H1 (cell line): Measurements from ENCODE around the gene TRIM50. TPM values are rescaled to one million over a fixed set of nuclear protein-coding genes. Genes with fewer than 3 reads are reported as not detected.

Experiments
- RFX5 ChIP-seq: IDR thresholded peaks from 2 replicates; pipeline ENCODE4 v1.6.1; 2011; ENCODE audit warnings: low read depth, low read length, improper control_type of control experiment, borderline replicate concordance
- SRF ChIP-seq: IDR thresholded peaks from 2 replicates; pipeline ENCODE4 v1.6.1; 2011; ENCODE audit warnings: mild to moderate bottlenecking, low read depth, low read length, moderate library complexity
- polyA plus RNA-seq, 7 experiments: library from polyadenylated mRNA; depleted of rRNA in 3 of 7; stranded (reverse) in 5 of 7; unstranded in 2 of 7; fragments of >200 nt in 5 of 7; fragments of 200-250 nt in 2 of 7; gene quantifications; 1 replicate in 5 of 7; 2 replicates in 1 of 7; 4 replicates in 1 of 7; pipeline versions ENCODE4 v1.2.1 to v1.2.3, GENCODE V29; 2011 to 2013; ENCODE audit warnings: missing spikeins in 2 of 7, mixed read lengths in 2 of 7
- total RNA-seq: library from RNA; stranded (reverse); fragmentation: NEBNext Ultra II Directional; extraction: Animal tissue kit (Norgen Biotek cat#: 25700); gene quantifications from 2 replicates; pipeline ENCODE4 v1.2.1, GENCODE V29; 2021

TRIM50 gene
- total and polyA plus RNA-seq, 2 of the 8 experiments (the other 6 are each of a cell fraction or from before 2014, with no cell fraction given) = 0.12 TPM; not detected in 1

DNA sequence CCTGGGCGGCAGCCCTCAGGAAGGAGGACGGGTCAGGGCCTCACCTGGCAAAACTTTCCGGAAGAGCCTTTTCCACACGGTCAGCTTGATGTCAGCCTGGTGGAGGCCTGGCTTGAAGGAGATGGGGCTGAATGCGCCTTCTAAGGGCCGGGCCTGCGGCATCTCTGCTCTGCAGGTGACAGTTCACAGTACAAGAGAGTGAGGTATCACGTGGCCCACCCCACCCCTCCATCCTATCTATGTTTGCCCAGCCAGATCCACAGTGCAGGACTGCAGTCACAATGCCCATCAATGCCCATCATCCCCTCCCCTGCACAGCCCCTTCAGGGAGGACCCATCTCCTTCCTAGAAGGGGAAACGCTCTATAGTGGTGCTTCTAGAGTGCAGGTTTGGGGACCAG is 11.4 kb downstream of the TRIM50 start (continued):
- TF ChIP-seq SRF (no peak), RFX5 (no peak)
